ENCODE measurements around the gene PLA2G5. TPM values are rescaled to one million over a fixed set of nuclear protein-coding genes. Genes with fewer than 3 reads are reported as not detected.

PLA2G5 gene
- total RNA-seq, 4 donors from 2014 or later = 0.60 to 14.5 (median 3.0) TPM

DNA sequence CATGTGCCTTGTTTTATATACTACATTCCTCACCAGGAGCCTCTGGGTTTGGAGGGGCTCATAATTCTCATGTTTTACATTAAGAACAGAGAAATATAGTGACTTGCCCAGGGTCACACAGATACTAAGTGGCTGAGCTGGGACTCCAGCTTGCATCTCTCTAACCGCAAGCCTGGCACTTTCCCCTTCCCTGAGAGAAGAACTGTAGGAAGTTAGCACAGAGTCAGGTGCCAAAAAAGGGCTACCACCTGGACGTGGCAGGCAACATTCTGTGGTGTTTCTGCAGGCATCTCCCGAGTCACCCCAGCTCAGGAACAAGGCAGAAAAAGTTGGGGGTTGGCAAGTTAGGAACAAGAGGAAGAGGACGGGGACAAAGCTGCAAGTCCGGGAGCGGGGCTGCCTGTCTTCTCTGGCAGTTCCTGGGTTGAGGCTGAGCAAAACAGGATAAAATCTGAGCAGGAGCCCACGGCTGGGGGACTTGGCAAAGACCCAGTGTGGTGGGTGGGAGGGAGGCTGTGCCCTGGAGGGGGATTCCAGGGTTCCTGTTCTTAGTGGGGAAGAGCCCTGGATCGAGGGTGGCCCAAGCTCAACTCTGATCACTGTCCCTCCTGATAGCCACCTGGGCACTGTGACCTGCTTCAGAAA is 9.8 kb downstream of the PLA2G5 start:
- TF ChIP-seq, protein P1, sequence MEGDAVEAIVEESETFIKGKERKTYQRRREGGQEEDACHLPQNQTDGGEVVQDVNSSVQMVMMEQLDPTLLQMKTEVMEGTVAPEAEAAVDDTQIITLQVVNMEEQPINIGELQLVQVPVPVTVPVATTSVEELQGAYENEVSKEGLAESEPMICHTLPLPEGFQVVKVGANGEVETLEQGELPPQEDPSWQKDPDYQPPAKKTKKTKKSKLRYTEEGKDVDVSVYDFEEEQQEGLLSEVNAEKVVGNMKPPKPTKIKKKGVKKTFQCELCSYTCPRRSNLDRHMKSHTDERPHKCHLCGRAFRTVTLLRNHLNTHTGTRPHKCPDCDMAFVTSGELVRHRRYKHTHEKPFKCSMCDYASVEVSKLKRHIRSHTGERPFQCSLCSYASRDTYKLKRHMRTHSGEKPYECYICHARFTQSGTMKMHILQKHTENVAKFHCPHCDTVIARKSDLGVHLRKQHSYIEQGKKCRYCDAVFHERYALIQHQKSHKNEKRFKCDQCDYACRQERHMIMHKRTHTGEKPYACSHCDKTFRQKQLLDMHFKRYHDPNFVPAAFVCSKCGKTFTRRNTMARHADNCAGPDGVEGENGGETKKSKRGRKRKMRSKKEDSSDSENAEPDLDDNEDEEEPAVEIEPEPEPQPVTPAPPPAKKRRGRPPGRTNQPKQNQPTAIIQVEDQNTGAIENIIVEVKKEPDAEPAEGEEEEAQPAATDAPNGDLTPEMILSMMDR (IDR thresholded peaks at IDR 0.05) = no peak
- ATAC-seq (ENCODE audit: low FRiP score) (no peak), DNase-seq (ENCODE audit: low spot score) (no peak)

DNA sequence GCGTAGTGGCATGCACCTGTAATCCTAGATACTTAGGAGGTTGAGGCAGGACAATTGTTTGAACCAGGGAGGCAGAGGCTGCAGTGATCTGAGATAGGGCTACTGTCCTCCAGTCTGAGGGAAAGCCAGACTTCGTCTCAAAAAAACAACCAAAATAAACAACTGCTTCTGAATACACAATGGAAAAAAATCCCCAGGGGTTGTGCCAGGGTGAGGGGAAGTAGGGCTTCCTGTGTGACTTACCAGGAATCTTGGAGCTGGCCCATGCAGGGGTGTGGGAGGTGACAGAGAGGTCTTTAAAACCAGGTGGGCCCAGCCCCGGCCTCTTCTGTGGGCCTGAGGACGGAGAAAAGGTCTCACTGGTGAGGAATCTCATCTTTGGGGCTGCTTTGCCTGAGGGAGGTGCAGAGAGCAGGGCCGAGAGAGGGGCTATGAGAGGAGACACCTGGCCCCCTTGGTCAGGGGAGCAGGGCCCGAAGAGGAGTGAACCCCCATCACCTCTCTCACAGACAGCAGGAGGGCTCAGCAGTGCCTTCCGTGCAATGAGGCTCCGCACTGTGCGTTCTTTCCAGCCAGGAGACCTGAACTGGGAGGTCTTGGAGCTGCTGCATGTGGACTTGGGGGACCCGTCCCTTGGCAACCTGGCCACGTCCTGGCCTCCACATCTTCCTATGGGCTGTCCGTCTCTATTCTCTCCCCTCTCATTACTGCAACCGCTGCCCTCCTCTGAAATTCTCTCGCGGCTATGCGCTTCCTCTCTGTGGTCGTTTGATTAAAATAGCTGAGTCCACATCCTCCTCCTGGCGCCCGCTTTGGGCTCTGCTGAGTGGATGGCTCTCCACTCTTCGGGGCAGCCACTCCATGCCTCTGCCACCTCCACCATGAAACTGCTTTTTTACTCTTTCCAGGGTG is 10.7 kb downstream of the PLA2G5 start:
- DNase-seq (ENCODE audit: low spot score) (no peak), ATAC-seq (ENCODE audit: low FRiP score) (no peak)
- TF ChIP-seq, protein P1 (IDR thresholded peaks at IDR 0.05) = no peak

DNA sequence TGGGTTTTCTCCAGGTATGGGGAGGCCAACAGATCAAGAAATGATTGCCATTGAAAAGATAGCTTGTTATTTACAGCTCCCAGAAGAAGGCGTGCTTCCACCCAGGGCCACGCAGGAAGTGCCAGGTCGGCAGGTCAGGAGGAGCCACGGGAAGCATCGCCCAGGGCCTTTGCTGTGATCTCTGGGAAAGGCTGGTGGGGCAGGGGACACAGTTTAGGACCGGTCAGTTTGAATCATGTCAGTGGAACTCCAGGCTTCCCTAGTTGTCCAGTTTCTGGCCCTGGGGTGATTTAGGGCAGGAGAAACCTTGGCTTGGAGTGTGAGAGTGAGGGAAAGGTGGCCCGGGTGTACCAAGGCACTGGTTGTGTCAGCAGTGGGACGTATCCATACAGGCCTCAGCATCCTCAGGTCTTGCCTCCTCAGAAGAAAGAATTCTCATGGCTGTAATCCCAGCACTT is 11.4 kb downstream of the PLA2G5 start:
- DNase-seq (ENCODE audit: low spot score) = no peak
- TF ChIP-seq, protein P1 (IDR thresholded peaks at IDR 0.05) = no peak
- no peak for ATAC-seq (ENCODE audit: low FRiP score)

DNA sequence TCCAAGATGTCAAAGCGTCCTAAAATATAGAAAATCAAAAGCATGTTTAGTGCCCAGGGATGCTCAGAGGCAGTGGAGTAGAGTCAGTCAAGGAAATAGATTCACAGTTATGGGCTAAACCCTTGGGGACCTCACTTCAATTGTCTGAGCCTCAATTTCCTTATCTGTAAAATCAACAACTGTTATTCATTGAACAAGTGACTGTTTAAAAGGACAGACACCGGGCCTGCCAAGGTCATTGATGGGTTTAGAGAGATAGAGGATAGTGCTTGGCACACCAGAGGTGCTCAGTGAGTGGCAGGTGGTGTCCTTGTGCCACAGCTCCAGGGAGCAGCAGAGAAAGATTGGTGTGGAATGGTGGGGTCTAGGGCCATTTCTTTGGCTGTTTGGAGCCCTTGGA is 12.8 kb downstream of the PLA2G5 start:
- ATAC-seq (ENCODE audit: low FRiP score) = no peak
- TF ChIP-seq, protein P1 (IDR thresholded peaks at IDR 0.05) = no peak
- no peak for DNase-seq (ENCODE audit: low spot score)

DNA sequence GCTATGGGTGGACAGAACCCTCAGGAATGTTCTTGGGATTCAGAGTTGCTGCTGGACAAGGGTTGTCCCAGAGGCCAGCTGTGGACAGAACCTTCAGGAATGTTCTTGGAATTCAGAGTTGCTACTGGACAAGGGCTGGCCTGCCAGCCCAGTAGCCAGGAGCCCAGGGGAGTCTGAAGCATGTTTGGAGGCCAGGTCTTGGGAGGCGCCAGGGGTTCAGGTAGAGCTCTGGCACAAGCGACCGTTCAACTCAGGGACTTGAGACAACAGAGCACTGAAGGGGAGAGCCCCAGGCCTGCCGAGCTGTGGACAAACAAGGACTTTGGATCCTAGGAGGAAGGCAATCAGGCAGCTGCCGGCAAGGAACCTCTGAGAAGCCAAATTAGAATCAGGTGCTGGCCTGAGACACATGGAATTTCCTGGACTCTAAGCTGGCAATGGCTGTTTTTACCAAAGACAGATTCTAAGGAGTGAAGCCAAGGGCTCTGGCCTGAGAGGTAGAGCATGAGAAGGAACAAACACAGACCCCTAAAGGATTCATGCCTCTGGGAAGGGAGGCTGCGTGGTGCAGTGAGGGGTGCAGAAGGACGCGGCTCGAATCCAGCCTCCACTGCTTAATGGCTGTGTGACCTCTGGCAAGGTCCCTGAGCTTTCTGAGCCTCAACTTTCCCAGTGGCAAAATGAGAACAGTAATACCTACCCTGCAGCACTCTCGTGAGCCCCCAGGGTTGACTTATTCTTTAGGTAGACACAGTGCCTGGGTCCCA is 13.4 kb downstream of the PLA2G5 start:
- TF ChIP-seq, protein P1 (IDR thresholded peaks at IDR 0.05) = no peak
- no peak for ATAC-seq (ENCODE audit: low FRiP score)
- no peak for DNase-seq (ENCODE audit: low spot score)

DNA sequence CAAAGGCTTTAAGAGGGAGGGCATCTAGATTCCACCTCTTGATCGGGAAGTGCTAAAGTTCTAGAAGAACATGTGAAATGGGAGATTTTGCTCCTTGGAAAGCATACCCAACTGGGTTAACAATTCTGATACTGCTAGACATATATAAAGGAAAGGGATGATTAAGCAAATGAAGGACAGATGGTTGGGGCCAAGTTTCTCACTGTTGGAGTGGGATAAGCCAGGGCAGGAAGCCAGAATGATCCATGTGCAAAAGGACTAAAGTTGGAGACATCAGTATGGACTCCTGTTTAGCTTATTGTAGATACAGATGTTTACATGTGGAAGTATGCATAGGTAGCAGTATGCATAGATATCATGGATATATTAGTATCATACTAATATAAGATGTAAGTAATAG is 16.8 kb downstream of the PLA2G5 start:
- TF ChIP-seq, protein P1 (IDR thresholded peaks at IDR 0.05) = no peak
- no peak for ATAC-seq (ENCODE audit: low FRiP score)
- DNase-seq (ENCODE audit: low spot score) = no peak
